GM21367 (cell line): ENCODE results near the gene SLC26A4.

Source experiments
- ATAC-seq: cut with Tn5 transposase; IDR thresholded peaks from one replicate; pipeline ENCODE4 v1.9.1; 2021; ENCODE audit not compliant: unreplicated experiment

Gene SLC26A4

GRCh38 chr7:107658467-107658866 lies 2.2 kb upstream of the SLC26A4 start:
- no peak for ATAC-seq

GRCh38 chr7:107659666-107660065 lies 962 bp upstream of the SLC26A4 start:
- no peak for ATAC-seq

GRCh38 chr7:107661081-107661864 lies 645 bp downstream of the SLC26A4 start:
- ATAC-seq = no peak

- no peak for ATAC-seq
Measured at GRCh38 chr7:107661865-107662379, 1.3 kb downstream of the SLC26A4 start.

GRCh38 chr7:107663196-107663595 lies 2.6 kb downstream of the SLC26A4 start:
- no peak for ATAC-seq

GRCh38 chr7:107666790-107667189 lies 6.2 kb downstream of the SLC26A4 start:
- no peak for ATAC-seq

- no peak for ATAC-seq
Measured at GRCh38 chr7:107667341-107667740, 6.7 kb downstream of the SLC26A4 start.

- no peak for ATAC-seq
Measured at GRCh38 chr7:107668296-107668695, 7.7 kb downstream of the SLC26A4 start.

GRCh38 chr7:107672183-107672582 lies 11.6 kb downstream of the SLC26A4 start:
- ATAC-seq = no peak

GRCh38 chr7:107676249-107676648 lies 15.6 kb downstream of the SLC26A4 start:
- ATAC-seq = no peak

GRCh38 chr7:107678110-107678753 lies 17.6 kb downstream of the SLC26A4 start:
- peak; percentile 47 for ATAC-seq

GRCh38 chr7:107680478-107680877 lies 19.9 kb downstream of the SLC26A4 start:
- no peak for ATAC-seq

- ATAC-seq = no peak
Measured at GRCh38 chr7:107682886-107683285, 22.3 kb downstream of the SLC26A4 start.

- ATAC-seq = no peak
Measured at GRCh38 chr7:107684287-107684686, 23.7 kb downstream of the SLC26A4 start.

- ATAC-seq = no peak
Measured at GRCh38 chr7:107684947-107685463, 24.4 kb downstream of the SLC26A4 start.

- no peak for ATAC-seq
Measured at GRCh38 chr7:107686816-107687387, 26.3 kb downstream of the SLC26A4 start.

- ATAC-seq = no peak
Measured at GRCh38 chr7:107687656-107688055, 27.0 kb downstream of the SLC26A4 start.

GRCh38 chr7:107689553-107689952 lies 28.9 kb downstream of the SLC26A4 start:
- ATAC-seq = no peak

GRCh38 chr7:107690084-107690483 lies 29.5 kb downstream of the SLC26A4 start:
- ATAC-seq = no peak

- no peak for ATAC-seq
Measured at GRCh38 chr7:107690611-107691010, 30.0 kb downstream of the SLC26A4 start.

GRCh38 chr7:107691716-107692115 lies 31.1 kb downstream of the SLC26A4 start:
- no peak for ATAC-seq

- no peak for ATAC-seq
Measured at GRCh38 chr7:107692501-107692900, 31.9 kb downstream of the SLC26A4 start.
